NCI-H2081 treated with DMSO at 0.1 percent for 48 hours (cell line): ENCODE results near the gene ALG1.

Experiments used
- DNase-seq: peaks from one replicate; lab custom pipeline; 2025; lab: John Stamatoyannopoulos, UW

Gene ALG1, protein sequence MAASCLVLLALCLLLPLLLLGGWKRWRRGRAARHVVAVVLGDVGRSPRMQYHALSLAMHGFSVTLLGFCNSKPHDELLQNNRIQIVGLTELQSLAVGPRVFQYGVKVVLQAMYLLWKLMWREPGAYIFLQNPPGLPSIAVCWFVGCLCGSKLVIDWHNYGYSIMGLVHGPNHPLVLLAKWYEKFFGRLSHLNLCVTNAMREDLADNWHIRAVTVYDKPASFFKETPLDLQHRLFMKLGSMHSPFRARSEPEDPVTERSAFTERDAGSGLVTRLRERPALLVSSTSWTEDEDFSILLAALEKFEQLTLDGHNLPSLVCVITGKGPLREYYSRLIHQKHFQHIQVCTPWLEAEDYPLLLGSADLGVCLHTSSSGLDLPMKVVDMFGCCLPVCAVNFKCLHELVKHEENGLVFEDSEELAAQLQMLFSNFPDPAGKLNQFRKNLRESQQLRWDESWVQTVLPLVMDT

GRCh38 chr16:5071681-5072333 is at the start of gene ALG1:
ALG1 (plus strand) TSS chr16:5071843; CDS start chr16:5071850, 7 bp downstream.
- no peak for DNase-seq

- no peak for DNase-seq
These were observed 49.1 kb upstream of the ALG1 start for GRCh38 chr16:5022521-5022920.

GRCh38 chr16:5024632-5025031 is 47.0 kb upstream of the ALG1 start:
- DNase-seq: peak; percentile 7

DNA sequence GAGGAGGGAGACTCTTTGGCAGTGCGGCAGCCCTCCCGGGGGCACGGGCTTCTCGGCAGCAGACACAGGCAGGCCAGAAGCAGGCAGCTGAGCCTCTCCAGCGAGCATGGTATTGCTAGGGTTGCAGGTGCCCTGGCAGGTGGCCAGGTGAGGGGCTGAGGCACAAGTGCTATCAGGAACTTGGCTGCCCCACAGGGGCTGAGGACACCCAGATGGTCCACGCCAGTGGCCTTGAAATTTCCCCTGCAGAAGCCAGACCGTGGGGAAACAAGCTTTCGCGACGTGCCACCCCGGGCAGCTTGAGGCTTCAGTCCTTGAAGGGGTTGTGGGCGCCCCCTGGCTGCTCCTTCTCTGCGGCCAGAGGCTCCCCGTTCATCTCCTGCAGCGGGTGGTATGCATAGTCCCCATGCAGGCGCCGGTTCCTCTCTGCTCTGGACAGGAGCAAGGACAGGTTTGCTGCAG is 46.4 kb upstream of the ALG1 start:
- DNase-seq: peak; percentile 1

DNA sequence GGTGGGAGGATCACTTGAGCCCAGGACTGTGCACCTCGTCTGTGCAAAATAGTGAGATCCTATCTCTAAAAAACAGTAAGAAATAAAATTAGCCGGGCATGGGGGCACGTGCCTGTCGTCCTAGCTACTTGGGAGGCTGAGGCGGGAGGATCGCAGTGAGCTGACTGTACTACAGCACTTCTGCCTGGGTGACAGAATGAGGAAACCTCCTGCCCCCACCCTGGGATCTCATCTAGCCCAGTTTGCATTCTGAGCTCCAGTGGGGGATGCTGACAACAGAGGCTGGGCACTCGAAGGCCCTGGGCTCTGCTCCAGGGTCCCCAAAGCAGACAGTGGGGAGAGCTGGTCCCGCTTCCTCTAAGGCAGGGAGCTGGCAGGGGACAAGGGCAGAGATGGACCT is 45.0 kb upstream of the ALG1 start:
- DNase-seq: no peak

GRCh38 chr16:5027086-5027485 is 44.6 kb upstream of the ALG1 start:
- DNase-seq: no peak

- no peak for DNase-seq
These were observed 43.9 kb upstream of the ALG1 start for GRCh38 chr16:5027575-5028235.

GRCh38 chr16:5028950-5029475 is 42.6 kb upstream of the ALG1 start:
- no peak for DNase-seq

- DNase-seq: no peak
These were observed 41.3 kb upstream of the ALG1 start for GRCh38 chr16:5030251-5030870.

DNA sequence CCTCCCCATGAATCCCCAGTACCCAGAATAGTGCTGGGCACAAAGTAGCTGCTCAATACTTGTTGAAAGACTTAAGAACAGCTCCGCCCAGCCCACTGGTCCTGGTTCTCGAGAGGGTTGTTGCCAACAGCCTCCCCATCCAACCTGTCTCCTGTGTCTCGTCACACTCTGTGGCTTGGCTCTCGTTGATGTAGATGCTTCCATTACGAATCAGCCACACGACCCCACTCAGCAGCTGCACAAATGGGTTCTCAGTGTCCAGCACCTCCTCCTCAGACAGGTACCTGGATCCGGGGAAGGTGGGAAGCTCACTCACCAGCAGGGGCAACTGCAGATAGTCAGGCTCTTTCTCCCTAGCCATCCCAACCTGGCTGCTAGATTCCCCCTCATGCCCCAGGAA is 40.0 kb upstream of the ALG1 start:
- DNase-seq: no peak

- DNase-seq: no peak
These were observed 38.9 kb upstream of the ALG1 start for GRCh38 chr16:5032748-5033167.

GRCh38 chr16:5033256-5034166 is 38.1 kb upstream of the ALG1 start, which contains the start of gene NAGPA:
NAGPA (minus strand) TSS chr16:5033935; CDS start chr16:5033914, 21 bp downstream.
- DNase-seq: peak; percentile 10

DNA sequence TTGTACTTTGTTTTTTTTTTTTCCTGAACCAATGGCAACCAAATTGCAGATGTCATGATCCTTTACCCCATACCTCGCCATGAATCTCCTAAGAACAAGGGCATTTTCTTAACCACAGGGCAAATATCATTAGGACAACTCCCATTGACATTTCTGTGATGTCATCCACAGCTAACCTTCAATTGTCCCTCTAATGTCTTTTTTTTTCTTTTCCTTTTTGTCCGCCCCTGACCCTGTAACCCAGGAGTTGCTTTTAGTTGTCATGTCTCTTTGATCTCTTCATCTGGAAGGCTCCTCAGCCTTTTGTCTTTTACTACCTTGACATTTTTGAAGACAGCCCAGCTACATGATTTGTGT is 37.5 kb upstream of the ALG1 start:
- DNase-seq: no peak

DNA sequence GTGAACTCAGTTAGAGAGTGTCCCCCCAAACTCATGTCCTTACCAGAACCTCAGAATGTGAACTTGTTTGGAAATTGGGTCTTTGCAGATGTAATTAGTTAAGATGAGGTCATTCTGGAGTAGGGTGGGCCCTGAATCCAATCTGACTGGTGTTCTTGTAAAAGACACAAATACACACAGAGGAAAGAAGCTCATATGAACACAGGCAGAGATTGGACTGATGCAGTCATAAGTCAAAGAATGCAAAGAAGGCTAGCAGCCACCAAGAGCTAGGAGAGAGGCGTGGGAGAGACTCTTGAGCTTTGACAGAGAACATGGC is 35.8 kb upstream of the ALG1 start:
- DNase-seq: no peak

- DNase-seq: no peak
These were observed 35.2 kb upstream of the ALG1 start for GRCh38 chr16:5036228-5037156.

DNA sequence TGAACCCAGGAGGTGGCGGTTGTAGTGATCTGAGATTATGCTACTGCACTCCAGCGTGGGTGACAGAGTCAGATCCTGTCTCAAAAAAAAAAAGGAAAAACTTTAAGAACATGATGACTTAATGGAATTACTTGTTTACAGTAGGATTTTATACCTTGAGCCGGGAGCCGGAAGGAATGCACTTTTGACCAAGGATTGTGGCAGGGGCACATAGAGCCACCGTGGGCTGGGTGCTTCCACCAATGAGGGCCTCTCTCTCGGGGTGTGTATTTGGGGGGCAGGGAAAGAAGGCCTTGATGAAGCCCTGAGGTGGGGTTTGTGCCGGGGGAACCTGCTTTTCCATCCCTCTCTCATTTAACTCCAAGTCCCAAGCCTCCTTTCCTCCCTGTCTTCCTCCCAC is 31.2 kb upstream of the ALG1 start:
- DNase-seq: no peak

DNA sequence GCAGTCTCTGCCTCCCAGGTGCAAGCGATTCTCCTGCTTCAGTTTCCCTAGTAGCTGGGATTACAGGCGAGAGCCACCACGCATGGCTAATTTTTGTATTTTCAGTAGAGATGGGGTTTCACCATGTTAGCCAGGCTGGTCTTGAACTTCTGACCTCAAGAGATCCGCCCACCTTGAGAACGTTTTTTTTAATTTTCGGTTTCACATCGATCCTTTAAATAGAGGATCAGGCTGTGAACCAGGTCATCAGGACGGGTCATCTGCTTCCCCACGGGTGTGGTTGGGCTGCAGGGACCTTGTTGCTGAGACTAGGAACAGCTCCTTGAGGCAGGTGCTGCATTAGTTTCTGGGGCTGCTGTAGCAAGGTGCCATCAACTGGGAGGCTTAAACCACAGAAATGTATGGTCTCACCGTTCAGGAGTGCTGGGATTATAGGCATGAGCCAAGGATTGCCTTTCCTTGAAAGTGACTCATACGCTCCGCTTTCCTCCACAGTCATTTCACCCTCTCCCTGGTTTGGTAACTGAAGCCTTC is 30.0 kb upstream of the ALG1 start:
- DNase-seq: no peak

GRCh38 chr16:5042574-5043171 is 29.0 kb upstream of the ALG1 start:
- DNase-seq: no peak

- DNase-seq: no peak
These were observed 27.6 kb upstream of the ALG1 start for GRCh38 chr16:5044011-5044540.
